Naive thymus-derived CD4-positive, alpha-beta T cell (primary cell): ENCODE measurements around the gene LRBA. TPM values are rescaled to one million over a fixed set of nuclear protein-coding genes. Genes with fewer than 3 reads are reported as not detected.

Experiments used
- ATAC-seq: fragments of 150-1000 bp; cut with Tn5 transposase; 2 replicates; pipeline ENCODE4 v1.10.0; 2021; ENCODE audit warnings: mild to moderate bottlenecking, moderate library complexity
- CTCF ChIA-PET: fragments of 350-600 bp; sonication (Branson Sonifier 250); formaldehyde crosslinking; loops from one replicate; lab custom pipeline; 2021; ENCODE audit warnings: antibody characterized with exemption; lab: Charles Lee
- POLR2A ChIA-PET: fragments of 350-600 bp; sonication (Branson Sonifier 250); formaldehyde crosslinking; loops from one replicate; lab custom pipeline; 2021; ENCODE audit warnings: antibody characterized with exemption, inconsistent platforms; lab: Charles Lee
- DNase-seq, 9 donors: peaks; one replicate each; pipeline versions ENCODE4 v3.0.0 to v3.0.0-alpha.2; 2020 to 2022; ENCODE audit warnings: mixed read lengths in 1 of 9
- H3K27ac ChIP-seq: one replicate; pipeline ENCODE4 v1.7.0; 2013; ENCODE audit warnings: mild to moderate bottlenecking, low read depth, low read length, moderate library complexity
- H3K27me3 ChIP-seq, 2 donors: one replicate each; pipeline ENCODE4 v1.7.0; 2013; ENCODE audit warnings: low read length in 2 of 2, mild to moderate bottlenecking in 2 of 2, moderate library complexity in 2 of 2; ENCODE audit not compliant: control insufficient read depth in 2 of 2, insufficient read depth in 2 of 2
- H3K36me3 ChIP-seq, 3 experiments: 1 replicate in 2 of 3; 2 replicates in 1 of 3; pipeline ENCODE4 v1.7.0; 2013; ENCODE audit warnings: low read length in 3 of 3, mild to moderate bottlenecking in 3 of 3, moderate library complexity in 1 of 3; ENCODE audit not compliant: insufficient read depth in 3 of 3, control insufficient read depth in 2 of 3
- H3K4me1 ChIP-seq, 2 donors: one replicate each; pipeline ENCODE4 v1.7.0; 2013; ENCODE audit warnings: low read length in 2 of 2, mild to moderate bottlenecking in 2 of 2, moderate library complexity in 1 of 2; ENCODE audit not compliant: control insufficient read depth in 2 of 2, insufficient read depth in 2 of 2
- H3K4me3 ChIP-seq: 2 replicates; pipeline ENCODE4 v1.7.0; 2013; ENCODE audit warnings: mild to moderate bottlenecking, low read length
- H3K9me3 ChIP-seq, 3 experiments: 1 replicate in 2 of 3; 2 replicates in 1 of 3; pipeline ENCODE4 v1.7.0; 2013; ENCODE audit warnings: low read length in 3 of 3; ENCODE audit not compliant: control insufficient read depth in 2 of 3
- H3K27ac Mint-ChIP-seq, 9 donors: one replicate each; pipeline ENCODE4 v1.8.0; 2020 to 2022; ENCODE audit warnings: mixed read lengths in 9 of 9, mild to moderate bottlenecking in 8 of 9, moderate library complexity in 5 of 9, inconsistent platforms in 2 of 9
- H3K27me3 Mint-ChIP-seq, 5 donors: one replicate each; pipeline ENCODE4 v1.8.0; 2021 to 2022; ENCODE audit warnings: mixed read lengths in 5 of 5, mild to moderate bottlenecking in 1 of 5
- H3K36me3 Mint-ChIP-seq, 5 donors: one replicate each; pipeline ENCODE4 v1.8.0; 2020 to 2022; ENCODE audit warnings: mixed read lengths in 5 of 5, mild to moderate bottlenecking in 3 of 5, inconsistent platforms in 1 of 5
- H3K4me1 Mint-ChIP-seq, 7 donors: one replicate each; pipeline ENCODE4 v1.8.0; 2020 to 2022; ENCODE audit warnings: mixed read lengths in 7 of 7, mild to moderate bottlenecking in 3 of 7, inconsistent platforms in 1 of 7
- H3K4me3 Mint-ChIP-seq, 10 donors: one replicate each; pipeline ENCODE4 v1.8.0; 2020 to 2022; ENCODE audit warnings: mild to moderate bottlenecking in 10 of 10, mixed read lengths in 10 of 10, moderate library complexity in 6 of 10, inconsistent platforms in 2 of 10
- H3K9me3 Mint-ChIP-seq, 11 donors: one replicate each; pipeline ENCODE4 v1.8.0; 2020 to 2022; ENCODE audit warnings: mixed read lengths in 11 of 11, mild to moderate bottlenecking in 4 of 11, inconsistent platforms in 1 of 11, moderate library complexity in 1 of 11
- intact Hi-C, 2 donors: fragments of 100-400 bp; cut with micrococcal nuclease; formaldehyde crosslinking; loops; one replicate each; pipeline ENCODE4 v1.15.1; 2023
- polyA plus RNA-seq, 2 donors: library from polyadenylated mRNA; unstranded; fragments of 300-500 nt; fragmentation: Illumina TruSeq; gene quantifications; one replicate each; pipeline ENCODE4 v1.2.3, GENCODE V29; 2021
- total RNA-seq, 6 experiments: library from RNA in 5 of 6; stranded (reverse) in 5 of 6; gene quantifications; 1 replicate in 5 of 6; 2 replicates in 1 of 6; pipeline ENCODE4 v1.2.3 and lab custom pipeline; 2021 to 2026

LRBA gene
- total and polyA plus RNA-seq, 7 experiments from 2014 or later = 20.8 to 71.4 (median 58.4) TPM

DNA sequence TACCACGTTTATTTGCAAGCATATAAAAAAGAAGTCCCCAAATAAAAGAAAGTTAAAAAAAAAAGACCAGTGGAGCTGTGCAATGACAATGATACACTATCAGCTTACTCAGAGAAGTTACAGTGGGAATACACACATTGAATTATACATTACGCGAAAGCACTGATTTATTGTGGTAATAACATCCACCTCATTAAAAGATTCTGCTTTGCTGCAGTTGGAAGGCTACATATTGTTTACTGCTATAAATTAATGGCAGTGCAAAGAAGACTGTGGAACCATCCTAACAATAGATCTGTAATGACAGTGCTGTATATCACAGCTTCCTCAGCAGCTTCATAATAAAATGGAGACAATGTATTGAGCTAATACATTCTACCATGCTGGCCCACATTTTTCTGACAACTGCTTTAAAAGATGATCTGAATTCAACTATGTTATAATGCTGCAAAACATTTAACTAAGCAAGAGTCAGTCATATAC, 575.6 kb downstream of the LRBA start:
- Mint-ChIP-seq H3K27ac (no peak overlapping the region), H3K4me3 (no peak overlapping the region), H3K4me1 (peaks cover 0 to 4% (median 0%) of the 10 kb centered on the region in 7 donors), H3K9me3 (peaks cover 0 to 5% (median 0%) of the 10 kb centered on the region in 11 donors), H3K27me3 (no peaks in the 10 kb centered on the region), H3K36me3 (peaks cover 2 to 39% (median 32%) of the 10 kb centered on the region in 5 donors)
- DNase-seq (no peak), ATAC-seq (no peak)
- ChIA-PET CTCF (interaction anchor here (0.6 kb wide), 1 partner anchor 8 kb away, joined by 3 read pairs; no protein-coding TSS in a partner anchor), POLR2A (no interaction called here)
- peaks cover 0 to 8% (median 0%) of the 10 kb centered on the region in 3 experiments for H3K36me3 ChIP-seq
- H3K4me1 ChIP-seq = no peaks in the 10 kb centered on the region
- no peaks in the 10 kb centered on the region for H3K27me3 ChIP-seq
- intact Hi-C loops = no loop called here
- H3K9me3 ChIP-seq = no peaks in the 10 kb centered on the region
- H3K4me3 ChIP-seq = no peak overlapping the region
- no peak overlapping the region for H3K27ac ChIP-seq

DNA sequence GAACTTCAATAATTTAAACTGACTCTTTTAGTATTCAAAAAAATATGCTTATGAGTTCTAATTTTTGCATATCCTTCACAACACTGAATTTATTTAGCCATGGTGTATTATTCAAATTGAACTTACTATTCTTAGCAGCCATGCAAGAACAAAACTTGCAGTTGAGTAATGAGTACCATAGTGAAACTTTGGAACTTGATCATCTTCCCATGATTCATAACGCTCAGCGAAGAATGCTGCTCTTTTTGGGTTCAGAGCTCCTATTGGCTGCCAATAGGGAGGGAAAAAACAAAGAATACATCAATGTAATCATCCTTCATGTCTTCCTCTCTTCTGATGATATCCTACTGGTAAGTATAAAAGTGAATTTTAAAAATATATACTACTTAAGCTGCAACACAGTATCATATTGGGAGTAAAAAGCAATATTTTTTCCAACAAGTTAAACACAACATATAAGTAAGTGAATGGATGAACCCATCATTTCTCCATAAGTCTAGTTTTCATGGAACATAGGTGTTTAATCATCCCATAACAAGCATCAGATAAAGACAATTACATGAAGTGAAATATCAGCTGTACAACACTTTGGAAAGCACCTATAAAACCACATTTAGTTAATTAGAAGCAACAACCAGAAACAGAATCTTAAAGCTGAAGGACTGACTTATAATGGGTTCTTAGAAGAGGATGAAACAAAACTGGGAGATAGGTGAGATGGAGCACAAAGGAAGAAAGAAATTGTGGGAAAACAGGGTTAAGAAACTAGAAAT, 578.3 kb downstream of the LRBA start:
- peaks cover 0 to 4% (median 0%) of the 10 kb centered on the region in 7 donors for H3K4me1 Mint-ChIP-seq
- no peaks in the 10 kb centered on the region for H3K27me3 ChIP-seq
- H3K36me3 ChIP-seq = peaks cover 0 to 8% (median 0%) of the 10 kb centered on the region in 3 experiments
- H3K27ac Mint-ChIP-seq = no peak overlapping the region
- peaks cover 5 to 44% (median 34%) of the 10 kb centered on the region in 5 donors for H3K36me3 Mint-ChIP-seq
- CTCF ChIA-PET = interaction anchor here (0.5 kb wide), 1 partner anchor 22 kb away, joined by 3 read pairs; no protein-coding TSS in a partner anchor
- H3K4me3 Mint-ChIP-seq = no peak overlapping the region
- peaks cover 0 to 4% (median 0%) of the 10 kb centered on the region in 11 donors for H3K9me3 Mint-ChIP-seq
- H3K27me3 Mint-ChIP-seq = no peaks in the 10 kb centered on the region
- no peaks in the 10 kb centered on the region for H3K9me3 ChIP-seq
- H3K27ac ChIP-seq = no peak overlapping the region
- no peaks in the 10 kb centered on the region for H3K4me1 ChIP-seq
- DNase-seq (no peak), ATAC-seq (no peak)
- no peak overlapping the region for H3K4me3 ChIP-seq
- POLR2A ChIA-PET = no interaction called here
- intact Hi-C loops = no loop called here

DNA sequence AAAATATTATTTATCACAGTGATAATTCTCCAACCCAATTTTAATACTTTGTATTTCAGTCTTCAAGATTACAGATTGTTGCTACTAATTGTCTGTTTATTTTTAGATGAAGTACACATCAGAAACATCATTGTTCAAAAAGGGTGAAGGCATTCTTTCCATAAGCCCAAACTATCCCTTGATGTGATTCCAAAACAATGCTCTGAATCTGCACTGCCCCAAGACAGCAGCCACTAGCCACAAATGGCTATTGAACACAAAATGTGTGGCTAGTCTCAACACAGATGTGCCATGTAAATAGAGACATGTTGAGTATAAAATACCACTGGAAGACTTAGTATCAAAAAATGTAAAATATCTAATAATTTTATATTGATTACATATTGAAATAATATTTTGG, 583.9 kb downstream of the LRBA start:
- Mint-ChIP-seq H3K36me3 (peaks cover 5 to 40% (median 34%) of the 10 kb centered on the region in 5 donors), H3K27ac (no peak overlapping the region), H3K9me3 (peaks cover 0 to 4% (median 0%) of the 10 kb centered on the region in 11 donors), H3K4me1 (peaks cover 0 to 5% (median 0%) of the 10 kb centered on the region in 7 donors), H3K4me3 (no peak overlapping the region), H3K27me3 (no peaks in the 10 kb centered on the region)
- DNase-seq (no peak), ATAC-seq (no peak)
- intact Hi-C loops = no loop called here
- H3K4me1 ChIP-seq = no peaks in the 10 kb centered on the region
- ChIA-PET POLR2A (no interaction called here), CTCF (interaction anchor here (0.6 kb wide), 2 partner anchors 8 to 69 kb away, joined by 3 read pairs; no protein-coding TSS in a partner anchor)
- no peak overlapping the region for H3K4me3 ChIP-seq
- H3K9me3 ChIP-seq = no peaks in the 10 kb centered on the region
- H3K27ac ChIP-seq = no peak overlapping the region
- peaks cover 0 to 8% (median 0%) of the 10 kb centered on the region in 3 experiments for H3K36me3 ChIP-seq
- H3K27me3 ChIP-seq = no peaks in the 10 kb centered on the region

DNA sequence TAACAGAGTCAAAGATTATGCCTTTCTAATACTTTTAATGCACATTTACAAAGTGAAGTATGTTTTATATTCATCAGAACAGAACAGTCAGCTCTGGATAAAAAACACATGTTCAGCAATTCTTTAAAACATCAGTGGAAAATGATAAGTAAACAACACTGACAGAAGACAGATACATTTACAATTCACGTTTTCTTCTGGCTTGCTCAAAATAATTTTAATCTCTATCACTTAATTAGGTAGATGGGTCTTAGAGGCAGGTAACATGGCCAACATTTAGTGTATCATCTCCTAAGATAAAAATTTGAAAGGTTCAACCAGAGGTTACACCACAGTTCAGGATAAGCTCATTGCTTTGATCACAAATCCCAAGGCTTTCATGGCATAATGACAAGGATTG, 589.9 kb downstream of the LRBA start:
- no peak overlapping the region for H3K4me3 Mint-ChIP-seq
- no peaks in the 10 kb centered on the region for H3K27me3 Mint-ChIP-seq
- peaks cover 0 to 7% (median 0%) of the 10 kb centered on the region in 3 experiments for H3K36me3 ChIP-seq
- no peaks in the 10 kb centered on the region for H3K9me3 ChIP-seq
- DNase-seq = no peak
- no peaks in the 10 kb centered on the region for H3K4me1 ChIP-seq
- H3K27ac Mint-ChIP-seq = no peak overlapping the region
- peaks cover 0 to 5% (median 0%) of the 10 kb centered on the region in 7 donors for H3K4me1 Mint-ChIP-seq
- H3K27ac ChIP-seq = no peak overlapping the region
- intact Hi-C loops = no loop called here
- H3K36me3 Mint-ChIP-seq = peaks cover 0 to 43% (median 18%) of the 10 kb centered on the region in 5 donors
- ChIA-PET CTCF (interaction anchor here (0.6 kb wide), 1 partner anchor 132 kb away, joined by 3 read pairs; no protein-coding TSS in a partner anchor), POLR2A (no interaction called here)
- H3K9me3 Mint-ChIP-seq = no peaks in the 10 kb centered on the region
- no peak overlapping the region for H3K4me3 ChIP-seq
- no peaks in the 10 kb centered on the region for H3K27me3 ChIP-seq
- no peak for ATAC-seq

DNA sequence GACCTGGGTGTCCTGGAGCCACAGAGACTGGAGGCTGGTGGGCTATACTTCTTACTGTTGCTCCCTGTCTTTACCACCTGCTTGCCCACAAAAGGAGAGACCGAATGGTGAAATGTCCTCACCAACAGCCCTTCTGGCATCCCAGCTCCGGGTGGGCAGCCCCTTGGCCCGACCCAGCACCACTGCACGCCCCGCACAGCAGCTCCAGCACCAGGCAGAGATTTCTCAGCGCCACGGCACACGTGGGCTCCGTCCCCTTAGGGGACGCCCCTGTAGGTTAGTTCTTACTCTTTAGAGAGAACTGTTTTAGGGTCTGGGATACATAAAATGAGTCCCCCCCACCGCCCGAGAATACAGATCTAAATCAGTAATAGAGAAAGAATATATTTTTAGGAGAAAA, 591.6 kb downstream of the LRBA start:
- Mint-ChIP-seq H3K4me3 (no peak overlapping the region), H3K27me3 (no peaks in the 10 kb centered on the region), H3K4me1 (peaks cover 0 to 5% (median 0%) of the 10 kb centered on the region in 7 donors), H3K9me3 (no peaks in the 10 kb centered on the region), H3K36me3 (peaks cover 0 to 42% (median 13%) of the 10 kb centered on the region in 5 donors), H3K27ac (no peak overlapping the region)
- Histone ChIP-seq H3K9me3 (no peaks in the 10 kb centered on the region), H3K27me3 (no peaks in the 10 kb centered on the region), H3K4me1 (no peaks in the 10 kb centered on the region), H3K36me3 (peaks cover 0 to 7% (median 0%) of the 10 kb centered on the region in 3 experiments), H3K27ac (no peak overlapping the region), H3K4me3 (no peak overlapping the region)
- ChIA-PET CTCF (no interaction called here), POLR2A (no interaction called here)
- intact Hi-C loops = no loop called here
- ATAC-seq (no peak), DNase-seq (no peak)

DNA sequence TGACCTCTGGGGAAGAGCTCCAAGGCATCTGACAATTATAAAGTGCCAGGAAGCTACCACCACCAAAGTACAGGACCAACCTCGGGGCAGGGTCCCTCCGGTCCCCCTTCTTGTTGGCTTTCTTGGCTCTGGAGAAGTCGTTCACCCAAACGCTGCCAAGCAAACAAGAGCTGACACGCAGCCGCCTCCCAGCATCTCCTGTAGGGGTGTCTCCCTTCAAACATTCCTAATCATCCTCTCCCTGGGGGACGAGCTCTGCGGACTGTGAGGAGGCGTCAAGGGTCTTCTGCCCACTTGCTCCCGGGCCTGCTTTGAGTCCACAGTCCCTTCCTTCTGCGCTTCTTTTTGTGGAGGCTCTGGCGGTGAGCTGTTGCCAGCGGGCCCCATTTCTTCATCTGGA, 592.0 kb downstream of the LRBA start:
- Histone ChIP-seq H3K4me3 (no peak overlapping the region), H3K27ac (no peak overlapping the region), H3K36me3 (peaks cover 0 to 7% (median 0%) of the 10 kb centered on the region in 3 experiments), H3K27me3 (no peaks in the 10 kb centered on the region), H3K4me1 (no peaks in the 10 kb centered on the region), H3K9me3 (no peaks in the 10 kb centered on the region)
- POLR2A ChIA-PET = no interaction called here
- no peak overlapping the region for H3K27ac Mint-ChIP-seq
- CTCF ChIA-PET = no interaction called here
- H3K4me1 Mint-ChIP-seq = peaks cover 0 to 5% (median 0%) of the 10 kb centered on the region in 7 donors
- H3K27me3 Mint-ChIP-seq = no peaks in the 10 kb centered on the region
- peaks cover 0 to 39% (median 13%) of the 10 kb centered on the region in 5 donors for H3K36me3 Mint-ChIP-seq
- H3K9me3 Mint-ChIP-seq = no peaks in the 10 kb centered on the region
- intact Hi-C loops = no loop called here
- peak overlapping the region in 1 of 10 donors; percentile 37 for H3K4me3 Mint-ChIP-seq
- no peak for ATAC-seq
- DNase-seq = no peak
